ENCODE measurements around the gene KIZ.

GRCh38 chr20:21102603-21103311 is 23.1 kb upstream of the KIZ start:
- TF ChIP-seq CTCF (IDR thresholded peaks at IDR 0.05) (no peak), POLR2A (IDR thresholded peaks at IDR 0.05) (no peak)
